Measurements from ENCODE around the gene EDRF1. TPM values are rescaled to one million over a fixed set of nuclear protein-coding genes. Genes with fewer than 3 reads are reported as not detected.

EDRF1 gene
- total and polyA plus RNA-seq, 2 experiments from 2014 or later = 11.4 to 16.4 TPM

- Histone ChIP-seq H3K36me3 (ENCODE audit: low read depth) (peaks cover 42% of the 10 kb centered on the region), H3K27me3 (replicated peaks; ENCODE audit: insufficient read depth) (no peaks in the 10 kb centered on the region), H2AFZ (no peak overlapping the region), H4K20me1 (ENCODE audit: insufficient read depth) (no peaks in the 10 kb centered on the region), H3K9me2 (ENCODE audit: insufficient read depth) (no peaks in the 10 kb centered on the region), H3K4me2 (ENCODE audit: unreplicated experiment) (peak overlapping the region; percentile 88), H3K4me3 (peak overlapping the region; percentile 99), H3K27ac (no peak overlapping the region), H3K9ac (peak overlapping the region; percentile 99; the same call in 1 of the 2 replicates), H3K4me1 (ENCODE audit: insufficient read depth) (peaks cover 16% of the 10 kb centered on the region), H3K79me2 (ENCODE audit: insufficient read depth) (peaks cover 42% of the 10 kb centered on the region), H3K9me3 (ENCODE audit: low read depth) (no peaks in the 10 kb centered on the region), H3F3A (ENCODE audit: insufficient read depth) (peaks cover 10% of the 10 kb centered on the region)
- TF ChIP-seq EZH2phosphoT487 (IDR thresholded peaks at IDR 0.05; ENCODE audit: insufficient read depth, low read depth) (no peak), EZH2 (IDR thresholded peaks at IDR 0.05; ENCODE audit: insufficient read depth, poor library complexity, severe bottlenecking) (no peak)
- no peak for DNase-seq
- in situ Hi-C loops (cut with MboI) = loop anchor here (25.0 kb wide), 1 partner anchor 684 kb away; no protein-coding TSS in a partner anchor
- 94 to 95% methylated on average over 6 of the region's 6 CpGs for WGBS, 2 experiments (ENCODE audit: low coverage in 1 of 2, low lambda C conversion rate in 2 of 2, missing lambda C conversion rate in 2 of 2)
Observed at GRCh38 chr10:125721035-125721434, 1.5 kb downstream of the EDRF1 start.

GRCh38 chr10:125722811-125723210 is 3.3 kb downstream of the EDRF1 start:
- peaks cover 16% of the 10 kb centered on the region for H3K4me1 ChIP-seq (ENCODE audit: insufficient read depth)
- peaks cover 59% of the 10 kb centered on the region for H3K36me3 ChIP-seq (ENCODE audit: low read depth)
- H3K27ac ChIP-seq = no peak overlapping the region
- no peak overlapping the region for H3K4me2 ChIP-seq (ENCODE audit: unreplicated experiment)
- no peak for DNase-seq
- H3K9ac ChIP-seq = peak overlapping the region; percentile 2; the same call in 1 of the 2 replicates
- H3K27me3 ChIP-seq (replicated peaks; ENCODE audit: insufficient read depth) = no peaks in the 10 kb centered on the region
- H3F3A ChIP-seq (ENCODE audit: insufficient read depth) = peaks cover 10% of the 10 kb centered on the region
- H3K79me2 ChIP-seq (ENCODE audit: insufficient read depth) = peaks cover 39% of the 10 kb centered on the region
- TF ChIP-seq EZH2phosphoT487 (IDR thresholded peaks at IDR 0.05; ENCODE audit: insufficient read depth, low read depth) = no peak
- TF ChIP-seq EZH2 (IDR thresholded peaks at IDR 0.05; ENCODE audit: insufficient read depth, poor library complexity, severe bottlenecking) = no peak
- WGBS, 2 experiments (ENCODE audit: low coverage in 1 of 2, low lambda C conversion rate in 2 of 2, missing lambda C conversion rate in 2 of 2) = 96 to 98% methylated on average over 1 of the region's 1 CpG
- no peaks in the 10 kb centered on the region for H4K20me1 ChIP-seq (ENCODE audit: insufficient read depth)
- no peak overlapping the region for H2AFZ ChIP-seq
- H3K9me2 ChIP-seq (ENCODE audit: insufficient read depth) = no peaks in the 10 kb centered on the region
- no peak overlapping the region for H3K4me3 ChIP-seq
- in situ Hi-C loops (cut with MboI) = loop anchor here (25.0 kb wide), 1 partner anchor 686 kb away; no protein-coding TSS in a partner anchor
- H3K9me3 ChIP-seq (ENCODE audit: low read depth) = no peaks in the 10 kb centered on the region

GRCh38 chr10:125726914-125727313 is 7.4 kb downstream of the EDRF1 start:
- Histone ChIP-seq H3F3A (ENCODE audit: insufficient read depth) (no peaks in the 10 kb centered on the region), H3K27ac (no peak overlapping the region), H3K4me1 (ENCODE audit: insufficient read depth) (no peaks in the 10 kb centered on the region), H4K20me1 (ENCODE audit: insufficient read depth) (no peaks in the 10 kb centered on the region), H3K9ac (no peak overlapping the region), H2AFZ (no peak overlapping the region), H3K79me2 (ENCODE audit: insufficient read depth) (peaks cover 15% of the 10 kb centered on the region), H3K9me2 (ENCODE audit: insufficient read depth) (no peaks in the 10 kb centered on the region), H3K4me3 (no peak overlapping the region), H3K36me3 (ENCODE audit: low read depth) (peaks cover 89% of the 10 kb centered on the region), H3K4me2 (ENCODE audit: unreplicated experiment) (no peak overlapping the region), H3K27me3 (replicated peaks; ENCODE audit: insufficient read depth) (no peaks in the 10 kb centered on the region), H3K9me3 (ENCODE audit: low read depth) (no peaks in the 10 kb centered on the region)
- WGBS, 2 experiments (ENCODE audit: low coverage in 1 of 2, low lambda C conversion rate in 2 of 2, missing lambda C conversion rate in 2 of 2) = 97% methylated on average over 7 of the region's 7 CpGs
- in situ Hi-C loops (cut with MboI) = no loop called here
- no peak for TF ChIP-seq EZH2 (IDR thresholded peaks at IDR 0.05; ENCODE audit: insufficient read depth, poor library complexity, severe bottlenecking)
- no peak for TF ChIP-seq EZH2phosphoT487 (IDR thresholded peaks at IDR 0.05; ENCODE audit: insufficient read depth, low read depth)
- no peak for DNase-seq

- WGBS, 2 experiments (ENCODE audit: low coverage in 1 of 2, low lambda C conversion rate in 2 of 2, missing lambda C conversion rate in 2 of 2) = 46 to 57% methylated on average over 3 of the region's 3 CpGs
- in situ Hi-C loops (cut with MboI) = no loop called here
Observed at GRCh38 chr10:125727436-125727835, 7.9 kb downstream of the EDRF1 start.

More at GRCh38 chr10:125727436-125727835, 7.9 kb downstream of the EDRF1 start:
- H3K27ac ChIP-seq = no peak overlapping the region
- H3K9me2 ChIP-seq (ENCODE audit: insufficient read depth) = no peaks in the 10 kb centered on the region
- H3K36me3 ChIP-seq (ENCODE audit: low read depth) = peaks cover 86% of the 10 kb centered on the region
- no peak for DNase-seq
- H3K9ac ChIP-seq = no peak overlapping the region
- no peaks in the 10 kb centered on the region for H3F3A ChIP-seq (ENCODE audit: insufficient read depth)
- H3K27me3 ChIP-seq (replicated peaks; ENCODE audit: insufficient read depth) = no peaks in the 10 kb centered on the region
- TF ChIP-seq EZH2 (IDR thresholded peaks at IDR 0.05; ENCODE audit: insufficient read depth, poor library complexity, severe bottlenecking) (no peak), EZH2phosphoT487 (IDR thresholded peaks at IDR 0.05; ENCODE audit: insufficient read depth, low read depth) (no peak)
- H3K4me3 ChIP-seq = no peak overlapping the region
- no peaks in the 10 kb centered on the region for H3K9me3 ChIP-seq (ENCODE audit: low read depth)
- no peaks in the 10 kb centered on the region for H3K4me1 ChIP-seq (ENCODE audit: insufficient read depth)
- H2AFZ ChIP-seq = no peak overlapping the region
- no peak overlapping the region for H3K4me2 ChIP-seq (ENCODE audit: unreplicated experiment)
- no peaks in the 10 kb centered on the region for H4K20me1 ChIP-seq (ENCODE audit: insufficient read depth)
- H3K79me2 ChIP-seq (ENCODE audit: insufficient read depth) = peaks cover 10% of the 10 kb centered on the region

Measured in GM23248 (cell line).